ENCODE measurements around the gene ATP5ME. TPM values are rescaled to one million over a fixed set of nuclear protein-coding genes. Genes with fewer than 3 reads are reported as not detected.

Gene ATP5ME
- total RNA-seq, 1 donor from 2014 or later, result 255 TPM

DNA sequence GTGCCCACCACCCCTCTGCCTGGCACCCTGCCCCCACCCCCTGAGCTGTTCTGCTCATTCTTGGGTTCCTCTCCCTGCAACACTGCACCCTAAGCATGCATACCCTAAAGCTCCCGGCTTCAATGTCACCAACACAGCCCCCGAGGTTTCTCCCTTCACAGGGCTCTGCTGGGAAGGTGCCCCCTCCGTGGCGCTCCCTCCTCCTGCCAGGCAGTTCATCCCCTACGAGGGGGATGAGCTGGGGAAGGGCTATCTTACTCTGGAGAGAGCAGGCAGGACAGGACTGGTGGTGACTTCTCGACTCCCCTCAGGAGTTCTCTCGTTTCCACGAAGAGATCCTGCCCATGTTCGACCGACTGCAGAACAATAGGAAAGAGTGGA lies 6.5 kb downstream of the ATP5ME start:
- Histone ChIP-seq H3K79me2 (ENCODE audit: insufficient read depth, low read length) (peaks cover 6% of the 10 kb centered on the region), H2AFZ (ENCODE audit: low read depth, low read length) (no peak overlapping the region), H3K36me3 (ENCODE audit: insufficient read depth, low read length) (peaks cover 11% of the 10 kb centered on the region), H4K20me1 (ENCODE audit: insufficient read depth, low read length) (no peaks in the 10 kb centered on the region), H3K4me3 (ENCODE audit: insufficient read depth, low read depth, low read length) (no peak overlapping the region), H3K4me2 (ENCODE audit: low read length) (no peak overlapping the region), H3K9me3 (ENCODE audit: insufficient read depth, low read depth, low read length) (no peaks in the 10 kb centered on the region), H3K4me1 (ENCODE audit: insufficient read depth, low read length) (no peaks in the 10 kb centered on the region), H3K27ac (ENCODE audit: low read depth, low read length) (no peak overlapping the region), H3K9ac (ENCODE audit: low read length) (no peak overlapping the region), H3K27me3 (ENCODE audit: insufficient read depth, low read length) (no peaks in the 10 kb centered on the region)
- H3K9me3 Mint-ChIP-seq (ENCODE audit: unreplicated experiment), result no peaks in the 10 kb centered on the region
- DNase-seq (ENCODE audit: low read depth) (no peak), FAIRE-seq (no peak)
- peak overlapping the region; percentile 8 for H3K27ac Mint-ChIP-seq (ENCODE audit: unreplicated experiment)
- H3K4me1 Mint-ChIP-seq (ENCODE audit: low read depth, unreplicated experiment), result no peaks in the 10 kb centered on the region
- TF ChIP-seq, protein P1, sequence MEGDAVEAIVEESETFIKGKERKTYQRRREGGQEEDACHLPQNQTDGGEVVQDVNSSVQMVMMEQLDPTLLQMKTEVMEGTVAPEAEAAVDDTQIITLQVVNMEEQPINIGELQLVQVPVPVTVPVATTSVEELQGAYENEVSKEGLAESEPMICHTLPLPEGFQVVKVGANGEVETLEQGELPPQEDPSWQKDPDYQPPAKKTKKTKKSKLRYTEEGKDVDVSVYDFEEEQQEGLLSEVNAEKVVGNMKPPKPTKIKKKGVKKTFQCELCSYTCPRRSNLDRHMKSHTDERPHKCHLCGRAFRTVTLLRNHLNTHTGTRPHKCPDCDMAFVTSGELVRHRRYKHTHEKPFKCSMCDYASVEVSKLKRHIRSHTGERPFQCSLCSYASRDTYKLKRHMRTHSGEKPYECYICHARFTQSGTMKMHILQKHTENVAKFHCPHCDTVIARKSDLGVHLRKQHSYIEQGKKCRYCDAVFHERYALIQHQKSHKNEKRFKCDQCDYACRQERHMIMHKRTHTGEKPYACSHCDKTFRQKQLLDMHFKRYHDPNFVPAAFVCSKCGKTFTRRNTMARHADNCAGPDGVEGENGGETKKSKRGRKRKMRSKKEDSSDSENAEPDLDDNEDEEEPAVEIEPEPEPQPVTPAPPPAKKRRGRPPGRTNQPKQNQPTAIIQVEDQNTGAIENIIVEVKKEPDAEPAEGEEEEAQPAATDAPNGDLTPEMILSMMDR (IDR thresholded peaks at IDR 0.05; ENCODE audit: insufficient read depth, low read depth, low read length), result no peak
- TF ChIP-seq EZH2 (IDR thresholded peaks at IDR 0.05; ENCODE audit: insufficient read depth, low read length), result no peak
- H3K27me3 Mint-ChIP-seq (ENCODE audit: low read depth, unreplicated experiment), result no peaks in the 10 kb centered on the region
- H3K4me3 Mint-ChIP-seq (ENCODE audit: unreplicated experiment), result no peak overlapping the region
- peaks cover 2% of the 10 kb centered on the region for H3K36me3 Mint-ChIP-seq (ENCODE audit: low read depth, unreplicated experiment)

DNA sequence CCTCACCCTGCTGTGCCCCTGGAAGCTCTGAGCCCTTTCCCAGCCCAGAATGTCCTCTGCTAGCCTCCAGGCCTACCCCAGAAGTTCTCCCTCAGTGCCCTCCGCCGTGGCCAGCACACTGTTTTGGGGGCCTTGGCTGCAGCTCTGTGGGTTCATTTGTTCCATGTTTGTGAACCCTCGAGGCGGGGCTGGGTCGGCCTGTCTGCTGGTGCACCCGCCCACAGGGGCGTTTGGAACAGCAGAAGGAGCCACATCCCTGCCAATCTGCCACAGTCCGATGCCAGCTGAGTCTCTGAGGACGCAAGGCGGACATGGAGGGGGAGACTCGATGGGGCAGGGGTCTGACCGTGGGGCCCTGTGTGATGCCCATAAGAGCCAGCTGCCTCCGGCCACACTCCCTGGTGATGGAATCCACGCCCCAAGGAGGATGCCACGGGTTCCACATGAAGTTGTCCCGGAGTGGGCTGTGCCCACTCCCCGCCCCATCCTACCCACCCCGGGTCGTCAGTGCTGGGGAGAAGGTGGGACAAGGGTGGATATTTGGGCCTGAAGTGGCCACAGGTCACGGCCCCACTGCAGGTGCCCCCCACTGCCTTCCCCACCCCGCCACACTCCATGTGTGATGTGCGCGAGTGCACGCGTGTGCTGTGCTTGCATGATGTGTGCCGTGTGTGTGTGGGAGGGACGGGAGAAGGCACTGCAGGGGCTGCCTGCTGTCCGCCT lies 7.1 kb downstream of the ATP5ME start:
- Histone ChIP-seq H3K27ac (ENCODE audit: low read depth, low read length) (no peak overlapping the region), H3K27me3 (ENCODE audit: insufficient read depth, low read length) (no peaks in the 10 kb centered on the region), H3K4me1 (ENCODE audit: insufficient read depth, low read length) (no peaks in the 10 kb centered on the region), H4K20me1 (ENCODE audit: insufficient read depth, low read length) (no peaks in the 10 kb centered on the region), H2AFZ (ENCODE audit: low read depth, low read length) (no peak overlapping the region), H3K4me2 (ENCODE audit: low read length) (no peak overlapping the region), H3K4me3 (ENCODE audit: insufficient read depth, low read depth, low read length) (no peak overlapping the region), H3K79me2 (ENCODE audit: insufficient read depth, low read length) (peaks cover under 1% of the 10 kb centered on the region), H3K9ac (ENCODE audit: low read length) (no peak overlapping the region), H3K36me3 (ENCODE audit: insufficient read depth, low read length) (peaks cover 7% of the 10 kb centered on the region), H3K9me3 (ENCODE audit: insufficient read depth, low read depth, low read length) (no peaks in the 10 kb centered on the region)
- Mint-ChIP-seq H3K4me1 (ENCODE audit: low read depth, unreplicated experiment) (no peaks in the 10 kb centered on the region), H3K4me3 (ENCODE audit: unreplicated experiment) (no peak overlapping the region), H3K9me3 (ENCODE audit: unreplicated experiment) (no peaks in the 10 kb centered on the region), H3K36me3 (ENCODE audit: low read depth, unreplicated experiment) (no peaks in the 10 kb centered on the region), H3K27ac (ENCODE audit: unreplicated experiment) (no peak overlapping the region), H3K27me3 (ENCODE audit: low read depth, unreplicated experiment) (no peaks in the 10 kb centered on the region)
- FAIRE-seq, result no peak
- no peak for TF ChIP-seq EZH2 (IDR thresholded peaks at IDR 0.05; ENCODE audit: insufficient read depth, low read length)
- TF ChIP-seq, protein P1 (IDR thresholded peaks at IDR 0.05; ENCODE audit: insufficient read depth, low read depth, low read length), result no peak
- DNase-seq (ENCODE audit: low read depth), result no peak

DNA sequence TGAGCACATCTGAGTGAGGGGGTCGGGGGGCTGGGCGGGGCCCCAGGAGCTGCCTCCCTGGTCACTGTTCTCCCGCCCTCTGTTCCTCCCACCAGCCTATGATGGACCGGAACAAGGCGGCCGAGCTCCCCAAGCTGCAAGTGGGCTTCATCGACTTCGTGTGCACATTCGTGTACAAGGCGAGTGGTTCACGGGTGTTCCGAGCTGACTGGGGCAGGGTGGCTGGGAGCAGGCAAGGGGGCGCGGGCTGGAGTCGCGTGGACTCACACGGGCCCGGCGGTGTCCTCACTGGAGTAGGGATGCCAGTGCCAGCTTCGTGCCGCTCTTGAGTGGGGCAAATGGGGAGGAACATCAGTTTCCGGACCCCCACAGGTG lies 7.7 kb downstream of the ATP5ME start:
- Mint-ChIP-seq H3K27ac (ENCODE audit: unreplicated experiment) (no peak overlapping the region), H3K36me3 (ENCODE audit: low read depth, unreplicated experiment) (no peaks in the 10 kb centered on the region), H3K9me3 (ENCODE audit: unreplicated experiment) (no peaks in the 10 kb centered on the region), H3K27me3 (ENCODE audit: low read depth, unreplicated experiment) (no peaks in the 10 kb centered on the region), H3K4me1 (ENCODE audit: low read depth, unreplicated experiment) (no peaks in the 10 kb centered on the region), H3K4me3 (ENCODE audit: unreplicated experiment) (no peak overlapping the region)
- FAIRE-seq (no peak), DNase-seq (ENCODE audit: low read depth) (no peak)
- no peaks in the 10 kb centered on the region for H3K27me3 ChIP-seq (ENCODE audit: insufficient read depth, low read length)
- H3K4me1 ChIP-seq (ENCODE audit: insufficient read depth, low read length), result no peaks in the 10 kb centered on the region
- H2AFZ ChIP-seq (ENCODE audit: low read depth, low read length), result no peak overlapping the region
- H3K4me2 ChIP-seq (ENCODE audit: low read length), result no peak overlapping the region
- TF ChIP-seq, protein P1 (IDR thresholded peaks at IDR 0.05; ENCODE audit: insufficient read depth, low read depth, low read length), result no peak
- no peak for TF ChIP-seq EZH2 (IDR thresholded peaks at IDR 0.05; ENCODE audit: insufficient read depth, low read length)
- no peak overlapping the region for H3K27ac ChIP-seq (ENCODE audit: low read depth, low read length)
- no peaks in the 10 kb centered on the region for H3K9me3 ChIP-seq (ENCODE audit: insufficient read depth, low read depth, low read length)
- no peak overlapping the region for H3K9ac ChIP-seq (ENCODE audit: low read length)
- H3K36me3 ChIP-seq (ENCODE audit: insufficient read depth, low read length), result peaks cover under 1% of the 10 kb centered on the region
- H3K79me2 ChIP-seq (ENCODE audit: insufficient read depth, low read length), result no peaks in the 10 kb centered on the region
- H4K20me1 ChIP-seq (ENCODE audit: insufficient read depth, low read length), result no peaks in the 10 kb centered on the region
- H3K4me3 ChIP-seq (ENCODE audit: insufficient read depth, low read depth, low read length), result no peak overlapping the region

All from astrocyte (in vitro differentiated cells and primary cell).